Ectodermal cell (in vitro differentiated cells): ENCODE results near the gene TTLL5.

Experiments
- H3K27ac ChIP-seq: 2 replicates; pipeline ENCODE4 v1.7.0; 2013; ENCODE audit warnings: mild to moderate bottlenecking, low read depth, low read length; ENCODE audit not compliant: insufficient read depth, poor library complexity, severe bottlenecking
- H3K27me3 ChIP-seq: 2 replicates; pipeline ENCODE4 v1.7.0; 2013; ENCODE audit warnings: mild to moderate bottlenecking, low read length; ENCODE audit not compliant: insufficient read depth, control insufficient read depth, poor library complexity, severe bottlenecking
- H3K36me3 ChIP-seq: one replicate; pipeline ENCODE4 v1.7.0; 2013; ENCODE audit warnings: low read length; ENCODE audit not compliant: control insufficient read depth, insufficient read depth
- H3K4me1 ChIP-seq: one replicate; pipeline ENCODE4 v1.7.0; 2013; ENCODE audit warnings: low read length; ENCODE audit not compliant: control insufficient read depth, insufficient read depth
- H3K4me3 ChIP-seq: 2 replicates; pipeline ENCODE4 v1.7.0; 2013; ENCODE audit warnings: low read depth, low read length, control low read depth; ENCODE audit not compliant: insufficient read depth
- H3K9me3 ChIP-seq: 2 replicates; pipeline ENCODE4 v1.7.0; 2013; ENCODE audit warnings: mild to moderate bottlenecking, low read length, moderate library complexity; ENCODE audit not compliant: control insufficient read depth
- WGBS, 2 experiments: methylation state at CpG; one replicate each; pipeline ENCODE4 v1.1.7; 2013; ENCODE audit warnings: missing lambda C conversion rate in 2 of 2; 5-methylcytosine and 5-hydroxymethylcytosine counted together

Gene TTLL5

GRCh38 chr14:75752907-75753594 is 92.0 kb downstream of the TTLL5 start:
- Histone ChIP-seq H3K27ac (no peak overlapping the region), H3K9me3 (no peaks in the 10 kb centered on the region), H3K36me3 (peaks cover 4% of the 10 kb centered on the region), H3K27me3 (no peaks in the 10 kb centered on the region), H3K4me1 (no peaks in the 10 kb centered on the region), H3K4me3 (no peak overlapping the region)
- 95 to 100% methylated on average over 1 to 4 of the region's 4 CpGs for WGBS, 2 experiments

- H3K4me3 ChIP-seq: no peak overlapping the region
- H3K27ac ChIP-seq: no peak overlapping the region
- no peaks in the 10 kb centered on the region for H3K4me1 ChIP-seq
- peaks cover 4% of the 10 kb centered on the region for H3K36me3 ChIP-seq
- WGBS, 2 experiments: 94 to 100% methylated on average over 1 to 4 of the region's 4 CpGs
- H3K9me3 ChIP-seq: no peaks in the 10 kb centered on the region
- no peaks in the 10 kb centered on the region for H3K27me3 ChIP-seq
These were observed 92.7 kb downstream of the TTLL5 start for GRCh38 chr14:75753696-75754095.

GRCh38 chr14:75757644-75758402 is 96.8 kb downstream of the TTLL5 start:
- Histone ChIP-seq H3K4me1 (no peaks in the 10 kb centered on the region), H3K27me3 (no peaks in the 10 kb centered on the region), H3K4me3 (no peak overlapping the region), H3K9me3 (no peaks in the 10 kb centered on the region), H3K27ac (no peak overlapping the region), H3K36me3 (peaks cover 4% of the 10 kb centered on the region)
- WGBS, 2 experiments: 94 to 99% methylated on average over 3 of the region's 4 CpGs

GRCh38 chr14:75764020-75764419 is 103.0 kb downstream of the TTLL5 start:
- WGBS, 2 experiments: 91 to 97% methylated on average over 3 to 4 of the region's 4 CpGs
- Histone ChIP-seq H3K27ac (no peak overlapping the region), H3K4me3 (no peak overlapping the region), H3K9me3 (no peaks in the 10 kb centered on the region), H3K27me3 (no peaks in the 10 kb centered on the region), H3K4me1 (no peaks in the 10 kb centered on the region), H3K36me3 (no peaks in the 10 kb centered on the region)

- no peaks in the 10 kb centered on the region for H3K4me1 ChIP-seq
- no peaks in the 10 kb centered on the region for H3K9me3 ChIP-seq
- no peak overlapping the region for H3K4me3 ChIP-seq
- peaks cover 9% of the 10 kb centered on the region for H3K36me3 ChIP-seq
- 89 to 95% methylated on average over 7 to 9 of the region's 9 CpGs for whole genome bisulfite sequencing, 2 experiments
- no peak overlapping the region for H3K27ac ChIP-seq
- H3K27me3 ChIP-seq: no peaks in the 10 kb centered on the region
These were observed 108.1 kb downstream of the TTLL5 start for GRCh38 chr14:75769047-75769685.

GRCh38 chr14:75770635-75771034 is 109.6 kb downstream of the TTLL5 start:
- H3K4me3 ChIP-seq: no peak overlapping the region
- H3K27me3 ChIP-seq: no peaks in the 10 kb centered on the region
- H3K9me3 ChIP-seq: no peaks in the 10 kb centered on the region
- H3K27ac ChIP-seq: no peak overlapping the region
- 95 to 96% methylated on average over 2 of the region's 2 CpGs for WGBS, 2 experiments
- H3K36me3 ChIP-seq: peaks cover 10% of the 10 kb centered on the region
- H3K4me1 ChIP-seq: no peaks in the 10 kb centered on the region

GRCh38 chr14:75771595-75771994 is 110.5 kb downstream of the TTLL5 start:
- no peaks in the 10 kb centered on the region for H3K9me3 ChIP-seq
- H3K27ac ChIP-seq: no peak overlapping the region
- WGBS, 2 experiments: 95 to 98% methylated on average over 5 of the region's 6 CpGs
- H3K4me3 ChIP-seq: no peak overlapping the region
- no peaks in the 10 kb centered on the region for H3K27me3 ChIP-seq
- H3K36me3 ChIP-seq: peaks cover 11% of the 10 kb centered on the region
- no peaks in the 10 kb centered on the region for H3K4me1 ChIP-seq

- Histone ChIP-seq H3K4me3 (no peak overlapping the region), H3K27me3 (no peaks in the 10 kb centered on the region), H3K9me3 (no peaks in the 10 kb centered on the region), H3K4me1 (no peaks in the 10 kb centered on the region), H3K27ac (no peak overlapping the region), H3K36me3 (peaks cover 16% of the 10 kb centered on the region)
These were observed 112.0 kb downstream of the TTLL5 start for GRCh38 chr14:75773046-75773445.

- Histone ChIP-seq H3K4me1 (no peaks in the 10 kb centered on the region), H3K27ac (no peak overlapping the region), H3K27me3 (no peaks in the 10 kb centered on the region), H3K4me3 (no peak overlapping the region), H3K36me3 (peaks cover 23% of the 10 kb centered on the region), H3K9me3 (no peaks in the 10 kb centered on the region)
- 96 to 97% methylated on average over 6 to 7 of the region's 7 CpGs for WGBS, 2 experiments
These were observed 120.0 kb downstream of the TTLL5 start for GRCh38 chr14:75781096-75781495.

- no peaks in the 10 kb centered on the region for H3K9me3 ChIP-seq
- H3K27ac ChIP-seq: no peak overlapping the region
- H3K4me3 ChIP-seq: no peak overlapping the region
- no peaks in the 10 kb centered on the region for H3K27me3 ChIP-seq
- WGBS, 2 experiments: 97% methylated on average over 5 of the region's 5 CpGs
- no peaks in the 10 kb centered on the region for H3K4me1 ChIP-seq
- peaks cover 18% of the 10 kb centered on the region for H3K36me3 ChIP-seq
These were observed 122.1 kb downstream of the TTLL5 start for GRCh38 chr14:75783184-75783583.
